HT-29 (cell line): ENCODE results near the gene PTDSS2. TPM values are rescaled to one million over a fixed set of nuclear protein-coding genes. Genes with fewer than 3 reads are reported as not detected.

Experiments
- DNase-seq: peaks from one replicate; pipeline ENCODE4 v3.0.0-alpha.2; 2015; ENCODE audit warnings: low spot score
- small RNA-seq: library from RNA; depleted of rRNA; stranded (forward); fragments of <200 nt; gene quantifications from one replicate; pipeline ENCODE3, GENCODE V24; 2014
- total RNA-seq: library from RNA; depleted of rRNA; stranded (reverse); fragments of >200 nt; shearing (Covaris generic); gene quantifications from 2 replicates; pipeline ENCODE4 v1.2.3, GENCODE V29; 2014; rRNA removed

PTDSS2 gene
- total RNA-seq, 1 experiment from 2014 or later = 56.6 TPM

- no peak for DNase-seq
Observed at GRCh38 chr11:530960-531831, 81.1 kb downstream of the PTDSS2 start.

DNA sequence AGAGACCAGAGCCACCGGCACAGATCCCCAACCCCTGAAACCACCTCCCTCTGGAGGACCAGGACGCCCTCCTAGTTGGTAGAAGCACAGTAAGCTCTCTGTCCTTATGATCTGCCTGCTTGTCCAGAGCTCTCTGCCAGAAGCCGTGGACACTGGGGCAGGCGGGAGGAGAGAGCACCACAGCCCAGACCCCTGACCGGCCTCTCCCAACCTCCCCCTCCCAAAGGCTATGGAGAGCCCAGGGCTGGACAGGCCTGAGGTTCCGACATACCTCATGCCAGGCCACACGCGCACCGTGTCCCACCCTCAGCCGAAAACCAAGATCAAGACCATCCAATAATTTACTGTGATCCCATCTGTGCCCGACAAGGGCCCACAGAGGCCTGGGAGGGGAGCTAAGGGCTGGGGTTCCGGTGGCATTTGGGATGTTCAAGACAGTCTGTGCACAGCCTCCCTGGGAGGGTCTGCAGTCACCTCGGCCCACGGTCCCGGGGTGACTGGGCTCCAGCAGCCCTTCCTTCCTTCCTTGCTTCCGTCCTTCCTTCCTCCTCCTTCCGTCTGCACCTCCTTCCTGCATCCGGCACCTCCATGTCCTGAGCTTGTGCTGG, 81.9 kb downstream of the PTDSS2 start:
- no peak for DNase-seq

- DNase-seq = peak; percentile 64
Observed at GRCh38 chr11:532527-532985, 82.5 kb downstream of the PTDSS2 start.

DNA sequence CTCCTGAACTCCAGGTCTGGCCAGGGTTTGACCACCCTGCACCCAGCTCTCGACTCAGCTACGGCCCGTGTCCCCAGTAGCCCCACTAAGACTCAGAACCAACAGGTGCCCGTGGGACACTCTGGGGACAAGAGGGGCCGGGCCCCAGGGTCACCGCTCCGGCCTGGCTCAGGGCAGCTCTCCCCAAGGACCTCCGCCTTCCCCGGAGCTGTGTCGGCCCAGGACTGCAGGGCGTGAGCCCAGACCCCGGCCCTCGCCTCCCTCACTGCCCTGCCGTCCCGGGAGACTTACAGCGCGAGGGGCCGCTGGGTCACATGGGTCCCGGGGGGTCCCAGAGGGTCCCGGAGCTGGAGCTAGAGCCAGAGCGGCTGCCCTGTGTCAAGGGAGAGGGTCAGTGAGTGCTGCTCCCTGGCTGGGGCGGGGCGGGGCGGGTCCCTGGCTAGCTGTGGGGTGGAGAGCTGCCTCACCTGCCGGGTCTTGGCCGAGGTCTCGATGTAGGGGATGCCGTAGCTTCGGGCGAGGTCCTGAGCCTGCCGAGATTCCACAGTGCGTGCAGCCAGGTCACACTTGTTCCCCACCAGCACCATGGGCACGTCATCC, 83.0 kb downstream of the PTDSS2 start:
- DNase-seq = no peak

DNA sequence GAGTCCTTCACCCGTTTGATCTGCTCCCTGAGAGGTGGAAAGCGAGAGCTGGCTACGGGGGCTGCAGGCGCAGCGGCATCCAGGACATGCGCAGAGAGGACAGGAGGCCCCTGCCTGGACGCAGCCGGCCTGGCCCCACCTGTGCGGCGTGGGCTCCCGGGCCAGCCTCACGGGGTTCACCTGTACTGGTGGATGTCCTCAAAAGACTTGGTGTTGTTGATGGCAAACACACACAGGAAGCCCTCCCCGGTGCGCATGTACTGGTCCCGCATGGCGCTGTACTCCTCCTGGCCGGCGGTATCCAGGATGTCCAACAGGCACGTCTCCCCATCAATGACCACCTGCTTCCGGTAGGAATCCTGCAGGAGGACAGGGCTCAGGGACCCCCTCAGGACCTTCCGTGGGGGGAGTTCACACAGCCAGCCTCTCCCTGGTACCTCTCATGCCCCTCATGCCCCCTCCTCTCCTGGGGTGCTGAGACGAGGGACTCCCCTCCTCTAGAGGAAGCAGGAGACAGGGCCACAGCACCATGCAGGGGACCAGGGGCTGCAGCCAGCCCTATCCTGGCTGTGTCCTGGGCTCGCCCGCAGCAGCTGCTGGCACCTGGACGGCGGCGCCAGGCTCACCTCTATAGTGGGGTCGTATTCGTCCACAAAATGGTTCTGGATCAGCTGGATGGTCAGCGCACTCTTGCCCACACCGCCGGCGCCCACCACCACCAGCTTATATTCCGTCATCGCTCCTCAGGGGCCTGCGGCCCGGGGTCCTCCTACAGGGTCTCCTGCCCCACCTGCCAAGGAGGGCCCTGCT, 83.7 kb downstream of the PTDSS2 start:
- no peak for DNase-seq

DNA sequence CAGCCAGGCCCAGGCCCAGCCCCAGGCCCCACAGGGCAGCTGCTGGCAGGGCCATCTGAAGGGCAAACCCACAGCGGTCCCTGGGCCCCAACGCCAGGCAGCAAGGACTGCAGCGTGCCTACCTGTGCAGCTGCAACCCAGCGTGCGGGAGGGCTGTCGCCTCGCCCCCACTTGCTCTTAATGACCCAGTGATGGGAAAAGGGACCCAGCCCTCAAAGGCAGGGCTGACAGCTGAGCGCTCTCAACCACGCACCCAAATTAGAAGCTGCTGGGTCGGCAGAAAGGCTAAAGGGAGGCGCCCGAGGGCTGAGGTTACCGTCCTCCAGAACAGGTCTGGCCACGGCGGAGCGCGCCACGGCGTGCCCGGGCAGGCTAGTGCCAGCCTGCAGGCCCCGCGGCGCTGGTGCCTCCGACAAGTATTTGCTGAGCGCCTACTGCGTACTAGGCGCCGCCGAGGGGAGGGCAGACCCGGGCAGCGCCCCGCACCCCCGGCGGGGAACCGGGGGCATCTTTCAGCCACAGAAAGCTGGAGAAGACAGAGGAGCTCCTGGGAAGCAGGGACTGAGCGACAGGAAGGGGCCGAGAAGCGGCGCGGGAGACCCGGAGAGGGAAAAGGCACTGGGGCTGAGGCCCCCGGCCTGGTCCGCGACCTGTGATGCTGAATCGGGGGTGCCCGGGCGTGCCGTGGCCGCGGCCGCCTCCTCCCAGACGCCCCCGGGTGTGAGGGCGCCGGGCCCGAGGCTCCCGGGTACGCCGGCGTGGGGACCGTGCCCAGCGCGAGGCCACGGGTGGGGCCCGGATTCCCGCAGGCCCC, 84.5 kb downstream of the PTDSS2 start:
- peak; percentile 80 for DNase-seq

GRCh38 chr11:535210-535518, 85.1 kb downstream of the PTDSS2 start:
- DNase-seq = no peak

DNA sequence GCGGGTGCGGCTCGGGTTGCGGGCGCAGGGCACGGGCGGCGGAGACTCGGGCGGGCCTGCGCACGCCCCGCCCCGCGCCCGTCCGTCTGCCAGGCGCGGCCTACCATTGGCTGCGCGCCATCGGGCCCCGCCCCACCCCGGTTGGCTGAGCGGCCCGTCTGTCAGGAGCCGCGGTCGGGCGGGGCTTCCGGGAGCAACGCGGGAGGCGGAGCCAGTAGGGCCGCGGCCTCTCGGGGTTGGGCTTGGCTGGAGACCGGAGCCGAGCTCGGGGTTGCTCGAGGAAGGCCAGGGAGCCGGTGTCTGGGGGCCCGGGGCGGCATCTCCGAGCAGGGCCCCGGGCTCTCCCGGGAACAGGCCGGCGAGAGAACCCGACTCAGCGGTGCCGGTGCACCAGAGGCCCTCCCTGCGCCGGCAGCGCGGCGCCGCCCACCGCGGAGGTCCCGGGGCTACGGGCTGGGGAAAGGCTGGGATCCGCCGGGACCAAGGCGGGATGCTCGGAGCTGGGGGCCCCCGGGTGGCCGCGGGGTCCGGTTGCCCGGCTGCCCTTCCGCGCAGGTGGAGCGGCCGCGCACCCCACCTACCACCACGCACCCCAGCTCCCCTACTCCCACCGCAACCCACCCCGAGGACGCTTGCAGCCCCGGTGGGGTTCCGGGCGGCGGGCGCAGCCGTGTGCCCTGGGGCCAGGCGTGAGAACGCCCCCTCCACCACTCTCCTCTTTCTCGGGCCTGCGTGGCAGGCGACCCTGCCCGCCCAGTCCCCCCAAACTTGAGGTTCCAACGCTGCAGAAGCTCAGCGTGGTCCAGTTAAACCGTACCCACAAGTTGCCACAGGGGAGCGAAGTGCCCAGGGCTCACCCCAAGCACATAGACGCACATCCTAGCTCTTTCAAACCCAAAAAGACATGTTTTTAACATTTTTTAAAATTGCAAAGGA, 85.7 kb downstream of the PTDSS2 start, which contains the start of gene HRAS:
Gene HRAS (minus strand): TSS at position 58 of the 936 bp plus-strand sequence.
- peak; percentile 99 for DNase-seq

GRCh38 chr11:536841-537621, 87.0 kb downstream of the PTDSS2 start, which contains the start of gene LRRC56:
LRRC56 (plus strand) TSS chr11:537527; CDS start chr11:540685, 3,158 bp downstream.
- DNase-seq = peak; percentile 96

- DNase-seq = no peak
Observed at GRCh38 chr11:537622-538430, 87.7 kb downstream of the PTDSS2 start.

DNA sequence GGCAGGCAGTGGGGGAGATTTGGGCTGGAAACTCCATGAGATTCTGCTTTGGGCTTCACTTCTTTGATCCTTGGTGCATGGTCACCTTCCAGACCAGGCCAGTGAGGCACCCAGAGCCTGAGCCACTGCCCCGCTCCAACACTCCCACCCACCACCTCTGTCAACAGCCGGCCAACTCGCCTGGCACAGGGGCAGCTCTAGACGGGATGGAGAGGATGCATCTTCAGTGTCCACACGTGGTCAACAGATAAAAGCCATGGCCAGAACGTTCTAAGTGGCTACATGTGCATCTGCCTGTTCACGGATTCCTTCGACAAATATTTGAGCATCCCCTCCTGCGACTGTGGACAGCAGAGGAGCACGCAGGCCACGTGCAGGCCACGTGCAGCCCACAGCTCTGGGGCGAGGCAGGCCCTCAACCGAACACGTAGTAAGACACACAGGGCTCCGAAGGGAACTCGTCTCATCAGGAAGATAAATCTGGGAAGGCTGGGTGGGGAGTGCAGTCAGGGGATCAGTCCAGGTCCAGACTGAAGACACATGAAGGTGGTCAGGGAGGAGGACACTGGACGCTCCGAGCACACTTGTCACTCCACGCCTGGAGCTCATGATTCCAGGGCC, 88.5 kb downstream of the PTDSS2 start:
- no peak for DNase-seq

- DNase-seq = no peak
Observed at GRCh38 chr11:539971-540481, 89.9 kb downstream of the PTDSS2 start.

Small RNA genes within 50 kb of the gene (small RNA-seq; reads per million reads assigned to genes)
- gene RN7SL838P = not detected

Other genes with a start within 250 kb of the PTDSS2 start
- gene BET1L, start 242.9 kb upstream of the PTDSS2 start, total RNA-seq = 45.6 and 47.9 TPM in 2 replicates
- 253 and 283 TPM in 2 replicates for gene RIC8A, start 242.6 kb upstream of the PTDSS2 start, total RNA-seq
- 8.6 and 11.5 TPM in 2 replicates for gene SIRT3, start 213.9 kb upstream of the PTDSS2 start, total RNA-seq
- gene PSMD13, start 213.3 kb upstream of the PTDSS2 start, total RNA-seq = 235 TPM in 2 replicates
- not detected in 2 replicates for gene NLRP6, start 171.9 kb upstream of the PTDSS2 start, total RNA-seq
- gene PGGHG, start 161.2 kb upstream of the PTDSS2 start, total RNA-seq = 175 and 194 TPM in 2 replicates
- not detected in 2 replicates for gene IFITM5, start 150.8 kb upstream of the PTDSS2 start, total RNA-seq
- gene IFITM2, start 142.5 kb upstream of the PTDSS2 start, total RNA-seq = 31.2 and 32.3 TPM in 2 replicates
- 6.8 and 7.6 TPM in 2 replicates for gene IFITM1, start 136.2 kb upstream of the PTDSS2 start, total RNA-seq
- gene IFITM3, start 129.4 kb upstream of the PTDSS2 start, total RNA-seq = 10.6 and 30.1 TPM in 2 replicates
- not detected in 2 replicates for gene B4GALNT4, start 80.8 kb upstream of the PTDSS2 start, total RNA-seq
- 284 and 306 TPM in 2 replicates for gene PKP3, start 56.1 kb upstream of the PTDSS2 start, total RNA-seq
- 295 and 312 TPM in 2 replicates for gene SIGIRR, start 35.3 kb upstream of the PTDSS2 start, total RNA-seq
- gene ANO9, start 8.3 kb upstream of the PTDSS2 start, total RNA-seq = 63.7 and 94.0 TPM in 2 replicates
- gene RNH1, start 57.0 kb downstream of the PTDSS2 start, total RNA-seq = 470 and 513 TPM in 2 replicates
- gene HRAS, start 85.3 kb downstream of the PTDSS2 start, total RNA-seq = 217 and 259 TPM in 2 replicates
- 8.1 and 10.0 TPM in 2 replicates for gene LRRC56, start 87.2 kb downstream of the PTDSS2 start, total RNA-seq
- gene LMNTD2, start 110.5 kb downstream of the PTDSS2 start, total RNA-seq = 5.3 and 6.9 TPM in 2 replicates
- gene RASSF7, start 110.7 kb downstream of the PTDSS2 start, total RNA-seq = 515 and 552 TPM in 2 replicates
- gene PHRF1, start 126.2 kb downstream of the PTDSS2 start, total RNA-seq = 75.3 and 82.0 TPM in 2 replicates
- 263 and 329 TPM in 2 replicates for gene IRF7, start 165.7 kb downstream of the PTDSS2 start, total RNA-seq
- gene CDHR5, start 174.7 kb downstream of the PTDSS2 start, total RNA-seq = 11.9 and 12.1 TPM in 2 replicates
- gene SCT, start 176.9 kb downstream of the PTDSS2 start, total RNA-seq = not detected in 2 replicates
- 0.34 and 0.92 TPM in 2 replicates for gene DRD4, start 187.0 kb downstream of the PTDSS2 start, total RNA-seq
- gene DEAF1, start 244.9 kb downstream of the PTDSS2 start, total RNA-seq = 77.8 and 139 TPM in 2 replicates
- gene TMEM80, start 245.5 kb downstream of the PTDSS2 start, total RNA-seq = 73.6 and 76.8 TPM in 2 replicates